HG03378 (cell line): ENCODE data around the gene FYN.
"Not testable (repeated sequence)": the region's sequence is repeated elsewhere in the genome, so short reads cannot be mapped to it uniquely, and the experiment has no call there.

Source experiments
- ATAC-seq: cut with Tn5 transposase; IDR thresholded peaks from one replicate; pipeline ENCODE4 v1.9.1; 2021; ENCODE audit warnings: mild to moderate bottlenecking, moderate library complexity; ENCODE audit not compliant: unreplicated experiment

The FYN gene

GRCh38 chr6:111644893-111645430, 228.3 kb downstream of the FYN start:
- no peak for ATAC-seq

GRCh38 chr6:111642463-111643158, 230.6 kb downstream of the FYN start:
- ATAC-seq = no peak

DNA sequence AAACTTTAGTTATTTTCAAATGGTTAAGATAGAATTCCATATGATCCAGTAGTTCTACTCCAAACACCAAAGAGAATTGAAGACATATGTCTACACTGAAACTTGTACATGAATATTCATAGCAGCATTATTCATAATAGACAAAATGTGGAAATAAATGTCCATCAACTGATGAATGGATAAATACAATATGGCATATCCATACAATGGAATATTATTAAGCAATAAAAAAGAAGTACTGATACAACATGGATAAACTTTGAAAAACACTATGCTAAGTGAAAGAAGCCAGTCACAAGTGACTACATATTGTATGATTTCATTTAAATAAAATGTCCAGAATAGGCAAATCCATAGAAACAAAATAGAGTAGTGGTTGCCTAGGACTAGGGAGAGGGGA, 234.0 kb downstream of the FYN start:
- ATAC-seq = no peak

GRCh38 chr6:111634981-111635380, 238.3 kb downstream of the FYN start:
- not testable (repeated sequence) for ATAC-seq

GRCh38 chr6:111633822-111634221, 239.4 kb downstream of the FYN start:
- ATAC-seq = no peak

- ATAC-seq = no peak
Observed at GRCh38 chr6:111632468-111633247, 240.6 kb downstream of the FYN start.

DNA sequence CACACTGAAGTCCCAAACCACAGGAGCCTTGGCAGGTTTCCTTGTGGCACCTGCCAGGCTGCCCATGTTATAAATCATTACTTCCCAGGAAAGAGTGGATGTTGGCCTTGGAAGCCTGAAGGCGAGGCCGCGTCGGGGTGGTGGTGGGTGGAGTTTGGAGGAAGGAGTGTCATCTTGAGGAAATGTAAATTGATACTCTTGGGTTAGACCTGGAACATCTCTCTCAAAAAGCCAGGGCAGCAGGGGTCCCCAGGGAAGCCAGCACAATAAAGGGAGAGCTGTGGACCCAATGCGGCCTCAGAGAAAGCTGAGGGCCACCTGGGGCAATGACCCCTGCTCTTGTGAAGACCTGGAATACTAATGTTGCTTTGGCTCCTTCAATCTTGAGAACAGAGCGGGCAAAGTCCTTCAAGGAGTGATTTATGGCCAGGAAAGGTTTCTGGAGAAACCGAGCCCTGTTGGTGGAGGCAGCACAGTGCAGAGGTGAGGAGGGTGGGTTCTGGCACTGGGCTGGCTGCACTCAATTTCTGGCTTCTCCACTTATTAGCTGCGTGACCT, 241.3 kb downstream of the FYN start:
- ATAC-seq = no peak

DNA sequence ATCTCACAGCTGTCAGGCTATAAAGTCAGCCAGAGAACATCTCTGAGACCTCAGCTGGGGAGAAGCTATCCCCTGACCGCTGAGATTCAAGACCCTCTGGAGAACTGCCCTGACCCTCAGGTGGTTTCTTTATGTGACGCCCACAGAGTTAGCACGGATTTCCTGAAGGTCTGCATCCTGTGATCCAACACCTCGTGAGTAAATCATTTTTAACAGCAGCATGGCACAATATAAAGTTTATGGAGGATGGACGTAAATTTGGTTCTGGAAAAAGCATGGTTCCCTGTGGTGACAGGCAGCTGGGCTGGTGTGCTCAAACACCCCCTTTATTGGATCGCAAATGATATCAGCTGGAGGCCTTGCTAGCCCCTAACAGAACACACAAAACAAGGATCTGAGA, 242.2 kb downstream of the FYN start:
- ATAC-seq = no peak

DNA sequence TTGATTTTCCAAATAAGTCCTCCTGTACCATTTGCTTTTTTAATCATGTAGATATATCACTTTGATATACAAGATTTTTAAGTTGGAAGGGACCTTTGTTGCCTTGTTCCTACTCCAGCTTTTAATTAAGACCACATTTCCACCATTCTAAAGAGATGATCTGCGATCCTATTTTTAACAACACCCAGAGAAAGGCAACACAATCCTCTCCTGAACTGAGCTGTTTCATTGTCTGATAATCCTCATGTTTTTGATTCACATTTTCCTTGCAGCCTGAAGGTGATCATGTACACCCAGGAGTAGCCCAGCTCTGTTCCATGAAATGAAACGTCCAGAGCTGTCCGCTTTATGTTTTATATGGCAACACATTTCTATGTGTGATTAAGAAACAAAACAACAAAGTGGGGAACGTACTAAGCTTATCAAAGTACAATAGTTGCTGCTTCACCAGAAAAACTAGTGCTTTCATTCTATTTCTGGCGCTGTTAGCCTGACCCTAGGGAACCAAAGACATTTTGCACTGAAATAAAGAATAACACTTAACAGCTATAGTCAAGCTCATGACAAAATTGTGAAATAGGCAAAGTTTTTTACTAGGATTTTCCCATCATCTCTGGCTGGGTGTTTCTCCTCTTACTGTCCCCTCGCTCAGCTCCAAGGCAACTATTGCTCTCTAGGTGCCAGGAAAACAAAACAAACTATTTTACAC, 245.0 kb downstream of the FYN start:
- ATAC-seq = no peak

- no peak for ATAC-seq
Observed at GRCh38 chr6:111626441-111626840, 246.8 kb downstream of the FYN start.

- no peak for ATAC-seq
Observed at GRCh38 chr6:111625461-111626391, 247.5 kb downstream of the FYN start.

GRCh38 chr6:111625099-111625416, 248.2 kb downstream of the FYN start:
- ATAC-seq = no peak

GRCh38 chr6:111624401-111625098, 248.7 kb downstream of the FYN start:
- no peak for ATAC-seq

DNA sequence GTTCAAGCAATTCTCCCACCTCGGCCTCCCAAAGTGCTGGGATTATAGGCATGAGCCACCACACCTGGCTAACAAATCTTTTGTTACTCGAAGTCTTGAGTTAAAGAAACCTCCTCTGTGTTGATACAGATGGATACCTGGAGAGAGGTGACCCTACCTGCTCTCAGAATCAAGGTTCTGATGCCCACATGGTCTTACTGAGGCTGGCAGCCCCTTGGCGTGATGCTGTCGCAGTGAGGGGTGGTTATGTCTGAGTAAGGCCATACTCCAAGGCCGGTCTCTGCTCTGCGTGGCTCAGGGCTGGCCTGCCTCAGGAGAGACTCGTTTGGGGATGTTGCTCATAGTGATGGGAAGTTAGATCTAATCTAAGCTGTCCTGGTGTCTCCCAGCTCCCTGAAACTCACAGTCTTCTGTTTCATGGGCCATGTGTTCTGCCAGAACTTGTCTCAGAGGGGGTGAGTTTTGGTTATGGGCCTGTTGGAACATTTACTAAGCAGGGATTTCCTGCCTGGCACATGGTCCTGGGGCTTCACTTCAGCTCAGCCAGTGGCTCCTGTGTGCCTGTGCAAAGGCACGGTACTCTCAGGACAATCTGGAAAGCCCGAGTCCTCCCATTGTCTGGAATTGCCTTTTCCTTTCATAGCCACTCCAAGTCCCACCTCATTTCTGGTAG, 250.1 kb downstream of the FYN start:
- no peak for ATAC-seq

DNA sequence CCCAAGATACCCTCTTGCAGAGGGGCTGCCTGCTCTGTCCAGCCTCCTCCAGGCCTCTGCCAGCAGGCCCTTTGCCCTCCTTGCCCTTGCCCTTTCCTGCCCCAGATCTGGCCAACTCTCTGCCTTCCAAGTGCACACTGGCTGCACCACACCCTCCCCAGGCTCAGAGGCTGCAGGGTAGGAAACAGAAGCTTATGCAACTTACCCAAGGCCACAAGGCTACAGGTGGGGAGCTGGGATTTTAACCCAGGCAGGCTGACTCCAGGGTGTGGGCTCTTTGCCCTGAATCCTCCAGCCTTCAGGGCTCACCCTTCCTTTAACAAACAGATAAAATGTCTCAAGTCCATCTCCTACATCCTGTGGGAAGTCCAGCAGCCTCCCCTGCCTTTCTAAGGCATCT, 253.1 kb downstream of the FYN start:
- no peak for ATAC-seq

DNA sequence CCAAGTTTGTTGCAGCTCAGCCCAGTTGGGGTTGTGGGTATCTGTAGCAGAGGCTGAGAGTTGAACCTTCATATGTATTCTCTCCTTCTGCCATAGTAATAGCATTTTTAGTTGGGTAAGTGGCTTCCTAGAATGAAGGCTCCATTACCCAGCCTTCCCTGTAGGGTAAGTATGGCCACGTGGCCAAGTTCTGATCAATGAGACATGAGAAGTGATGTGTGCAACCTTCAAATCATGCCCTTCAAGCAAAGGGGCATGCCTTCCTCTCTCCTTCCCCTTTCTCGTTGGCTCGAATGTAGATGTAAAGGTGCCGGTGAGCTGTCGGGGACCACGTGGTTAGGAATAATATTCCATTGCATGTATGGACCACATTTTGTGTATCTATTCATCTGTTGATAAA, 254.8 kb downstream of the FYN start:
- ATAC-seq = no peak

- ATAC-seq = no peak
Observed at GRCh38 chr6:111617149-111617548, 256.1 kb downstream of the FYN start.

DNA sequence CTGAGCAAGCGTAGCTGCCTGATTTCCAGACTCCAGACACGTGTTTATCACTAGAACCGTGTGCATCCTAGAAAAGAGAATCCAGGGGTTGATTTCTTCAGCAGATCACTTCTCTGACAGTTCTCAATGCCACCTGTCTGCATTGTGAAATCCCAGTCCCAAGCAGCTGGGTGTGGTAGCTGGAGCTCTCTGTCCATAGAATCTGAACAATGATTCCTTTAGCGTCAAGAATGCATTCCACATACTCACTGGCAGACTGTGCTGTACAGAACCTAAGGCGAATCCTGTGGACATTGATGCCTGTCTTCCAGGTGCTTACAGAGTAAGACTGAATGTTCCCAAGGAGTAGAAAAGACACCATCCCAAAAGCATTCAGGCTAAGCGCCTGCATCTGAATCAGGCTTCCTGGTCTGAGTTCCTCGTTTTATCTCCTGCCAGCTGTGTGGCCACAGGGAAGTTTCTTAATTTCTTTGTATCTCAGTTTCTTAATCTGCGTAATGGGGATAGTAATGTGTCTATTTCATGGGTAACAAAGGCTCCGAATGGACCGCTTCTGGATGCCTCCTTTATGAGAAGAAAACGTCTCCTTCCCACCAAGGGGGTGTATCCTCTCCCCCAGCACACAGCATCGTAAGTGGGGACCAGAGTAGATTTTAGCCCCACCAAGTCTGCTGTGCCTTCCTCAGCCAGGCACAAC, 257.2 kb downstream of the FYN start:
- no peak for ATAC-seq
